ENCODE measurements around the gene GHR.

GHR gene

DNA sequence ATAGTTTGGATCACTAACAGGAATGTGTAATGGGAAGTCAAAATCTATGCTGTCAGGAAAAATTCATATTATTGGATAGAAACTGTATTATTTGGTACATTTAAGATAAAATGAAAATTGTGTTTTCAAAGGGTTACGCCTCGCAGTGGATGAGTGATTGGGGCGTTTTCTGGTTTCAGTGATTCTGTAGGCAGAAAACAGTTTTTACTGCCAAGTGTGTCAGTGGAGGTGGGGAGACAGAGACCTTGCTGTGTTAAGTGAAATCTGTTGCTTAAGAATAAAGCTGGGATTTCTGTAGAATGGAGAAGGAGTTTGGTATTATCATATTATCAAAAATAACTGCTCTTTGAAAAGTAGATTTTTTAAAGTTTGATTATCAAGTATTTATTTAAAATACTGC lies 69.7 kb downstream of the GHR start:
- Histone ChIP-seq H3K9me3 (ENCODE audit: insufficient read depth, low read depth, low read length) (no peaks in the 10 kb centered on the region), H3K27me3 (ENCODE audit: insufficient read depth, low read length, poor library complexity, severe bottlenecking) (no peaks in the 10 kb centered on the region), H4K20me1 (ENCODE audit: insufficient read depth, low read length, poor library complexity, severe bottlenecking) (no peaks in the 10 kb centered on the region), H3K79me2 (ENCODE audit: insufficient read depth, low read length) (no peaks in the 10 kb centered on the region), H3K36me3 (ENCODE audit: insufficient read depth, low read length) (no peaks in the 10 kb centered on the region), H3K4me3 (ENCODE audit: low read length, poor library complexity, severe bottlenecking) (no peak overlapping the region), H2AFZ (ENCODE audit: low read length) (no peak overlapping the region), H3K9me2 (replicated peaks; ENCODE audit: low read depth, low read length) (no peaks in the 10 kb centered on the region), H3K4me1 (ENCODE audit: insufficient read depth, low read length, poor library complexity, severe bottlenecking) (no peaks in the 10 kb centered on the region), H3K9ac (ENCODE audit: low read depth, low read length, poor library complexity, severe bottlenecking) (no peak overlapping the region), H3K4me2 (ENCODE audit: low read depth, low read length, poor library complexity, severe bottlenecking) (no peak overlapping the region), H3F3A (ENCODE audit: low read depth) (no peaks in the 10 kb centered on the region)
- TF ChIP-seq EZH2phosphoT487 (IDR thresholded peaks at IDR 0.05; ENCODE audit: borderline replicate concordance): no peak
- TF ChIP-seq, protein P1, sequence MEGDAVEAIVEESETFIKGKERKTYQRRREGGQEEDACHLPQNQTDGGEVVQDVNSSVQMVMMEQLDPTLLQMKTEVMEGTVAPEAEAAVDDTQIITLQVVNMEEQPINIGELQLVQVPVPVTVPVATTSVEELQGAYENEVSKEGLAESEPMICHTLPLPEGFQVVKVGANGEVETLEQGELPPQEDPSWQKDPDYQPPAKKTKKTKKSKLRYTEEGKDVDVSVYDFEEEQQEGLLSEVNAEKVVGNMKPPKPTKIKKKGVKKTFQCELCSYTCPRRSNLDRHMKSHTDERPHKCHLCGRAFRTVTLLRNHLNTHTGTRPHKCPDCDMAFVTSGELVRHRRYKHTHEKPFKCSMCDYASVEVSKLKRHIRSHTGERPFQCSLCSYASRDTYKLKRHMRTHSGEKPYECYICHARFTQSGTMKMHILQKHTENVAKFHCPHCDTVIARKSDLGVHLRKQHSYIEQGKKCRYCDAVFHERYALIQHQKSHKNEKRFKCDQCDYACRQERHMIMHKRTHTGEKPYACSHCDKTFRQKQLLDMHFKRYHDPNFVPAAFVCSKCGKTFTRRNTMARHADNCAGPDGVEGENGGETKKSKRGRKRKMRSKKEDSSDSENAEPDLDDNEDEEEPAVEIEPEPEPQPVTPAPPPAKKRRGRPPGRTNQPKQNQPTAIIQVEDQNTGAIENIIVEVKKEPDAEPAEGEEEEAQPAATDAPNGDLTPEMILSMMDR (conservative IDR thresholded peaks at IDR 0.05; ENCODE audit: low read length): no peak

DNA sequence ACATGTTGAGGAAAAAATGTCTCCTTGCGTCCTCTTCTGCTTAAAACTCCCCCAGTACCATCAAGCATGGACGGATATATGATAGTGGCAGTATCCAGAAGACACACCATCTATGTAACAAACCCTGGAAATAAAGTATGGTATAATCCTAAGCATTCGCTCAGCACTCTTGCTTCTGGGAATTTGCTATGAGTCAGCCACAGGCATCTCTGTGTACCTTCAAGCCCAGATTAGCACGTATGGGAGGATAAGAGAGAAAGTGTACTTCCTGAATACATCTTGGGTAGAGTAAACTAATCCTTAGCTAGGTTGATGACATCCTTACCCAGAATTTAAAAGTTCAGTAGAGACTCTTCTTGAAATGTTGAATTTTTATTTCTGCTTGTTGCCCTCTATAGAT lies 71.2 kb downstream of the GHR start:
- H3K9me3 ChIP-seq (ENCODE audit: insufficient read depth, low read depth, low read length): no peaks in the 10 kb centered on the region
- H3K4me3 ChIP-seq (ENCODE audit: low read length, poor library complexity, severe bottlenecking): no peak overlapping the region
- no peaks in the 10 kb centered on the region for H3F3A ChIP-seq (ENCODE audit: low read depth)
- no peak overlapping the region for H3K4me2 ChIP-seq (ENCODE audit: low read depth, low read length, poor library complexity, severe bottlenecking)
- no peaks in the 10 kb centered on the region for H3K36me3 ChIP-seq (ENCODE audit: insufficient read depth, low read length)
- no peaks in the 10 kb centered on the region for H3K4me1 ChIP-seq (ENCODE audit: insufficient read depth, low read length, poor library complexity, severe bottlenecking)
- H4K20me1 ChIP-seq (ENCODE audit: insufficient read depth, low read length, poor library complexity, severe bottlenecking): no peaks in the 10 kb centered on the region
- H3K27me3 ChIP-seq (ENCODE audit: insufficient read depth, low read length, poor library complexity, severe bottlenecking): no peaks in the 10 kb centered on the region
- H2AFZ ChIP-seq (ENCODE audit: low read length): no peak overlapping the region
- TF ChIP-seq, protein P1 (conservative IDR thresholded peaks at IDR 0.05; ENCODE audit: low read length): no peak
- no peak for TF ChIP-seq EZH2phosphoT487 (IDR thresholded peaks at IDR 0.05; ENCODE audit: borderline replicate concordance)
- no peak overlapping the region for H3K9ac ChIP-seq (ENCODE audit: low read depth, low read length, poor library complexity, severe bottlenecking)
- no peaks in the 10 kb centered on the region for H3K79me2 ChIP-seq (ENCODE audit: insufficient read depth, low read length)
- H3K9me2 ChIP-seq (replicated peaks; ENCODE audit: low read depth, low read length): no peaks in the 10 kb centered on the region

DNA sequence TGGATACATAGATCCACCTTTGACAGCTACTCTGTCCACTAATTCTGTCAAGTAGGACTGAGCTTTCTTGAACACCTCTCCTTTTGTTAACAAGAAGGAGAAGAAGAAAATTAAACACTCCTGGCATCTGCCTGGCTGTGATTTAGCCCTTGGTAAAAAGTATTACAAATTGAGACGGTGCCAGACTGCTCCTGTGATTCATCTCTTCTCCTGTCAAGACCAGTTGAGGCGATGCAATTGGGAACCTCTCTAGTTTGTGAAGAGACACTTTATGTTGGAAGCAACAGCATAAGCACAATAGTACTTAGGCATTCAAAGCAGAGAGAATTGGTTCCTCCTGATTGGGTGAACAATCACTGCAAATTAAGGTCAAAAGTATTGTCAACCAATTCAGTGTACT lies 72.7 kb downstream of the GHR start:
- Histone ChIP-seq H3K4me3 (ENCODE audit: low read length, poor library complexity, severe bottlenecking) (no peak overlapping the region), H3K9ac (ENCODE audit: low read depth, low read length, poor library complexity, severe bottlenecking) (no peak overlapping the region), H3K4me1 (ENCODE audit: insufficient read depth, low read length, poor library complexity, severe bottlenecking) (no peaks in the 10 kb centered on the region), H4K20me1 (ENCODE audit: insufficient read depth, low read length, poor library complexity, severe bottlenecking) (no peaks in the 10 kb centered on the region), H3K9me3 (ENCODE audit: insufficient read depth, low read depth, low read length) (no peaks in the 10 kb centered on the region), H3F3A (ENCODE audit: low read depth) (no peaks in the 10 kb centered on the region), H3K4me2 (ENCODE audit: low read depth, low read length, poor library complexity, severe bottlenecking) (no peak overlapping the region), H3K27me3 (ENCODE audit: insufficient read depth, low read length, poor library complexity, severe bottlenecking) (no peaks in the 10 kb centered on the region), H3K9me2 (replicated peaks; ENCODE audit: low read depth, low read length) (no peaks in the 10 kb centered on the region), H3K79me2 (ENCODE audit: insufficient read depth, low read length) (no peaks in the 10 kb centered on the region), H2AFZ (ENCODE audit: low read length) (no peak overlapping the region), H3K36me3 (ENCODE audit: insufficient read depth, low read length) (no peaks in the 10 kb centered on the region)
- TF ChIP-seq, protein P1 (conservative IDR thresholded peaks at IDR 0.05; ENCODE audit: low read length): no peak
- no peak for TF ChIP-seq EZH2phosphoT487 (IDR thresholded peaks at IDR 0.05; ENCODE audit: borderline replicate concordance)

All from Loucy (cell line).